HepG2 (cell line): Measurements from ENCODE around the gene PGM2. TPM values are rescaled to one million over a fixed set of nuclear protein-coding genes. Genes with fewer than 3 reads are reported as not detected.

Source experiments
- ATAC-seq: fragments of 200-7000 bp; cut with Tn5 transposase; 3 replicates; pipeline ENCODE4 v1.9.1; 2020; ENCODE audit warnings: mild to moderate bottlenecking, moderate library complexity
- BruUV-seq: library from RNA; stranded (reverse); fragments of 400-500 nt; replicated peaks from 2 replicates; lab custom pipeline; 2021; lab: Mats Ljungman, UMichigan
- CTCF ChIA-PET: fragments of 300-600 bp; formaldehyde crosslinking; extraction: SDS; loops from one replicate; lab custom pipeline; 2021; ENCODE audit warnings: low total read pairs, inconsistent platforms, low intra/inter-chr PET ratio; lab: Yijun Ruan, JAX
- POLR2A ChIA-PET: fragments of 350-600 bp; sonication (Branson Sonifier 250); formaldehyde crosslinking; loops from one replicate; lab custom pipeline; 2020; ENCODE audit warnings: antibody characterized with exemption, inconsistent platforms; lab: Yijun Ruan, JAX
- DNase-seq: peaks from one replicate; pipeline ENCODE4 v3.0.0-alpha.2; 2015; ENCODE audit warnings: low spot score
- FAIRE-seq: peaks from 3 replicates; lab custom pipeline; 2011; peaks lifted over from hg19 to GRCh38; lab: Jason Lieb, UNC
- H2AFZ ChIP-seq: one replicate; pipeline ENCODE4 v1.6.1; 2011; ENCODE audit warnings: low read length, inconsistent platforms
- H3K27ac ChIP-seq: fragments of 300-600 bp; 3 replicates; pipeline ENCODE4 v1.8.0; 2011; ENCODE audit warnings: mixed run types, mild to moderate bottlenecking, mixed read lengths, low read length, inconsistent platforms; ENCODE audit not compliant: insufficient read depth; ENCODE audit errors: extremely low read length
- H3K27me3 ChIP-seq, 2 experiments: fragments of 200-600 bp in 1 of 2; 2 replicates in 1 of 2; 3 replicates in 1 of 2; pipeline versions ENCODE4 v1.6.0 to v1.8.0; 2011; ENCODE audit warnings: low read length in 2 of 2, mild to moderate bottlenecking in 2 of 2, moderate library complexity in 2 of 2, inconsistent platforms in 1 of 2; ENCODE audit not compliant: insufficient read depth in 2 of 2, control insufficient read depth in 1 of 2
- H3K36me3 ChIP-seq, 2 experiments: fragments of 200-600 bp in 1 of 2; replicated peaks in 1 of 2; 2 replicates in 1 of 2; 3 replicates in 1 of 2; pipeline versions ENCODE4 v1.5.1 to v1.8.0; 2011; ENCODE audit warnings: low read length in 2 of 2, inconsistent platforms in 1 of 2; ENCODE audit not compliant: insufficient read depth in 2 of 2, control insufficient read depth in 1 of 2
- H3K4me1 ChIP-seq: 2 replicates; pipeline ENCODE4 v1.5.1; 2012; ENCODE audit warnings: low read length, inconsistent platforms; ENCODE audit not compliant: insufficient read depth
- H3K4me2 ChIP-seq: 2 replicates; pipeline ENCODE4 v1.6.0; 2011; ENCODE audit warnings: low read depth, low read length, inconsistent platforms
- H3K4me3 ChIP-seq, 3 experiments: fragments of 200-600 bp in 1 of 3; sonication (generic), shearing (Covaris generic) in 1 of 3; replicated peaks in 1 of 3; 2 replicates each; pipeline ENCODE4 v1.5.1; 2011 to 2016; ENCODE audit warnings: low read length in 3 of 3, inconsistent platforms in 2 of 3, low read depth in 2 of 3, mild to moderate bottlenecking in 2 of 3, control low read depth in 1 of 3, mixed read lengths in 1 of 3; ENCODE audit not compliant: insufficient read depth in 1 of 3
- H3K79me2 ChIP-seq: one replicate; pipeline ENCODE4 v1.6.1; 2011; ENCODE audit warnings: low read length, inconsistent platforms; ENCODE audit not compliant: insufficient read depth
- H3K9ac ChIP-seq: 2 replicates; pipeline ENCODE4 v1.6.0; 2011; ENCODE audit warnings: mild to moderate bottlenecking, low read depth, low read length, inconsistent platforms; ENCODE audit not compliant: insufficient read depth
- H3K9me3 ChIP-seq: 2 replicates; pipeline ENCODE4 v1.5.1; 2012; ENCODE audit warnings: mild to moderate bottlenecking, low read length
- H4K20me1 ChIP-seq: 2 replicates; pipeline ENCODE4 v1.6.0; 2011; ENCODE audit warnings: inconsistent platforms, mild to moderate bottlenecking, low read length, moderate library complexity; ENCODE audit not compliant: insufficient read depth
- CENPBD1 ChIP-seq: sonication (generic); formaldehyde crosslinking; IDR thresholded peaks from 2 replicates; pipeline ENCODE4 v1.8.0; 2022; ENCODE audit warnings: missing genetic modification reagents, low read depth, mild to moderate bottlenecking, borderline replicate concordance
- KAT8 ChIP-seq: IDR thresholded peaks from 2 replicates; pipeline ENCODE4 v1.6.1; 2016; ENCODE audit warnings: missing genetic modification reagents, missing compliant biosample characterization
- KDM6A ChIP-seq: IDR thresholded peaks from 2 replicates; pipeline ENCODE4 v1.6.1; 2016; ENCODE audit warnings: low read depth
- KLF11 ChIP-seq: IDR thresholded peaks from 2 replicates; pipeline ENCODE4 v1.6.1; 2016; ENCODE audit warnings: missing compliant biosample characterization
- MXD3 ChIP-seq: IDR thresholded peaks from 2 replicates; pipeline ENCODE4 v1.6.1; 2016; ENCODE audit warnings: mild to moderate bottlenecking, missing biosample characterization, missing genetic modification reagents
- SP1 ChIP-seq, 2 experiments: fragments of 450-650 bp in 1 of 2; sonication (generic) in 1 of 2; formaldehyde crosslinking in 1 of 2; IDR thresholded peaks; 2 replicates each; pipeline versions ENCODE4 v1.4.0 to v1.6.1; 2016 to 2020; ENCODE audit warnings: missing genetic modification reagents in 1 of 2
- ZBTB40 ChIP-seq, 2 experiments: fragments of 450-650 bp in 1 of 2; sonication (generic) in 1 of 2; formaldehyde crosslinking in 1 of 2; IDR thresholded peaks; 2 replicates each; pipeline versions ENCODE4 v1.6.1 to v1.8.0; 2016 to 2022; ENCODE audit warnings: antibody characterized with exemption in 1 of 2, mild to moderate bottlenecking in 1 of 2, missing genetic modification reagents in 1 of 2
- ZNF576 ChIP-seq: sonication (generic); formaldehyde crosslinking; IDR thresholded peaks from 2 replicates; pipeline ENCODE4 v1.4.0; 2020; ENCODE audit warnings: mild to moderate bottlenecking, missing genetic modification reagents
- ZNF589 ChIP-seq: sonication (generic); formaldehyde crosslinking; conservative IDR thresholded peaks from 2 replicates; pipeline ENCODE4 v1.8.0; 2022; ENCODE audit warnings: mild to moderate bottlenecking, moderate library complexity, missing genetic modification reagents
- ZNF709 ChIP-seq: sonication (generic); formaldehyde crosslinking; IDR thresholded peaks from 2 replicates; pipeline ENCODE4 v1.5.0; 2020; ENCODE audit warnings: mild to moderate bottlenecking, missing genetic modification reagents
- ZNF83 ChIP-seq: sonication (generic); formaldehyde crosslinking; IDR thresholded peaks from 2 replicates; pipeline ENCODE4 v1.4.0; 2020; ENCODE audit warnings: missing genetic modification reagents, mild to moderate bottlenecking, borderline replicate concordance
- WGBS: methylation state at CpG from one replicate; pipeline ENCODE4 v1.1.6; 2017; ENCODE audit warnings: low lambda C conversion rate; 5-methylcytosine and 5-hydroxymethylcytosine counted together
- in situ Hi-C: cut with HindIII; loops from 2 replicates; pipeline ENCODE4 v1.10.0; 2017; ENCODE audit warnings: low pct_unique_long_range_greater_than_20kb; ENCODE audit not compliant: extremely low pct_ligation_motif_present
- intact Hi-C: fragments of 100-400 bp; cut with micrococcal nuclease; formaldehyde crosslinking; loops from one replicate; pipeline ENCODE4 v1.10.0; 2022; ENCODE audit not compliant: unreplicated experiment
- polyA plus RNA-seq, 8 experiments: library from polyadenylated mRNA; depleted of rRNA in 3 of 8; stranded (reverse) in 7 of 8; unstranded in 1 of 8; fragments of >200 nt; fragmentation: Illumina TruSeq in 4 of 8; extraction: Trizol in 4 of 8; gene quantifications; 2 replicates each; pipeline versions ENCODE4 v1.2.1 to v1.2.3, GENCODE V29; 2011 to 2016; ENCODE audit warnings: low read depth in 4 of 8, missing spikeins in 1 of 8, mixed read lengths in 1 of 8; ENCODE audit not compliant: insufficient read depth in 1 of 8
- total RNA-seq, 5 experiments: library from RNA; depleted of rRNA; stranded (reverse); fragments of >200 nt; fragmentation: Illumina TruSeq; extraction: Trizol; gene quantifications; 2 replicates each; pipeline ENCODE4 v1.2.3, GENCODE V29; 2016; ENCODE audit warnings: low read depth in 1 of 5

Gene PGM2
- total and polyA plus RNA-seq, 2 of the 13 experiments (the other 11 are each of a cell fraction or from before 2014, with no cell fraction given) = 14.6 to 36.9 TPM

- FAIRE-seq = no peak
- in situ Hi-C loops (no loop called here), intact Hi-C loops (no loop called here)
- Histone ChIP-seq H4K20me1 (no peaks in the 10 kb centered on the region), H3K79me2 (no peaks in the 10 kb centered on the region), H3K9me3 (no peaks in the 10 kb centered on the region), H3K36me3 (peaks cover 7 to 44% of the 10 kb centered on the region in 2 experiments), H2AFZ (no peak overlapping the region), H3K27ac (no peak overlapping the region), H3K27me3 (no peaks in the 10 kb centered on the region), H3K9ac (no peak overlapping the region), H3K4me1 (no peaks in the 10 kb centered on the region), H3K4me2 (no peak overlapping the region), H3K4me3 (no peak overlapping the region)
- no peak for TF ChIP-seq KLF11 (CRISPR knock-in tag)
- no peak for TF ChIP-seq CENPBD1 (CRISPR knock-in tag)
- TF ChIP-seq ZNF709 = no peak
- no peak for TF ChIP-seq KAT8
- TF ChIP-seq KDM6A = no peak
- no peak for TF ChIP-seq SP1 (IDR thresholded peaks at IDR 0.05)
- no peak for TF ChIP-seq SP1 (CRISPR knock-in tag; IDR thresholded peaks at IDR 0.05)
- no peak for TF ChIP-seq ZNF589 (CRISPR knock-in tag)
- no peak for TF ChIP-seq ZBTB40 (IDR thresholded peaks at IDR 0.05)
- no peak for TF ChIP-seq ZBTB40 (CRISPR knock-in tag; IDR thresholded peaks at IDR 0.05)
- TF ChIP-seq MXD3 (CRISPR knock-in tag) = no peak
- TF ChIP-seq ZNF576 (CRISPR knock-in tag) = no peak
- no peak for TF ChIP-seq ZNF83
- ChIA-PET POLR2A (no interaction called here), CTCF (no interaction called here)
- BruUV-seq = no TSS peak
- no peak for DNase-seq
- no peak for ATAC-seq
- 65% methylated on average over 6 of the region's 6 CpGs for WGBS
Measured at GRCh38 chr4:37835806-37836205, 9.3 kb downstream of the PGM2 start.
